Activated naive CD8-positive, alpha-beta T cell treated with anti-CD3 and anti-CD28 coated beads for 36 hours (primary cell): ENCODE results near the gene ACTBL2. TPM values are rescaled to one million over a fixed set of nuclear protein-coding genes. Genes with fewer than 3 reads are reported as not detected.

ENCODE experiments used
- DNase-seq: peaks from one replicate; pipeline ENCODE4 v3.0.0; 2021
- H3K27ac Mint-ChIP-seq: one replicate; pipeline ENCODE4 v1.8.0; 2022; ENCODE audit warnings: mild to moderate bottlenecking, moderate library complexity, mixed read lengths
- H3K27me3 Mint-ChIP-seq: one replicate; pipeline ENCODE4 v1.8.0; 2022; ENCODE audit warnings: mild to moderate bottlenecking, mixed read lengths
- H3K36me3 Mint-ChIP-seq: one replicate; pipeline ENCODE4 v1.8.0; 2021; ENCODE audit warnings: mild to moderate bottlenecking, mixed read lengths
- H3K4me1 Mint-ChIP-seq: one replicate; pipeline ENCODE4 v1.8.0; 2021; ENCODE audit warnings: mixed read lengths
- H3K4me3 Mint-ChIP-seq: one replicate; pipeline ENCODE4 v1.8.0; 2022; ENCODE audit warnings: mild to moderate bottlenecking, moderate library complexity, mixed read lengths
- H3K9me3 Mint-ChIP-seq: one replicate; pipeline ENCODE4 v1.8.0; 2022; ENCODE audit warnings: mixed read lengths
- total RNA-seq, 2 experiments: library from RNA; stranded (reverse); gene quantifications; one replicate each; pipeline ENCODE4 v1.2.3, GENCODE V29; 2021

ACTBL2 gene
- total RNA-seq, 2 experiments from 2014 or later = not detected

- H3K4me3 Mint-ChIP-seq = no peak overlapping the region
- H3K9me3 Mint-ChIP-seq = no peaks in the 10 kb centered on the region
- no peak overlapping the region for H3K27ac Mint-ChIP-seq
- H3K27me3 Mint-ChIP-seq = peaks cover 7% of the 10 kb centered on the region
- H3K36me3 Mint-ChIP-seq = no peaks in the 10 kb centered on the region
- no peaks in the 10 kb centered on the region for H3K4me1 Mint-ChIP-seq
- no peak for DNase-seq
These were observed 37.5 kb downstream of the ACTBL2 start for GRCh38 chr5:57445006-57445704.

- no peak overlapping the region for H3K4me3 Mint-ChIP-seq
- no peaks in the 10 kb centered on the region for H3K4me1 Mint-ChIP-seq
- H3K27me3 Mint-ChIP-seq = peaks cover 11% of the 10 kb centered on the region
- no peaks in the 10 kb centered on the region for H3K36me3 Mint-ChIP-seq
- no peak for DNase-seq
- no peaks in the 10 kb centered on the region for H3K9me3 Mint-ChIP-seq
- H3K27ac Mint-ChIP-seq = no peak overlapping the region
These were observed 40.4 kb downstream of the ACTBL2 start for GRCh38 chr5:57442080-57442839.

GRCh38 chr5:57441557-57441956, 41.1 kb downstream of the ACTBL2 start:
- Mint-ChIP-seq H3K4me3 (no peak overlapping the region), H3K9me3 (no peaks in the 10 kb centered on the region), H3K36me3 (no peaks in the 10 kb centered on the region), H3K27ac (no peak overlapping the region), H3K27me3 (peaks cover 11% of the 10 kb centered on the region), H3K4me1 (no peaks in the 10 kb centered on the region)
- DNase-seq = no peak

GRCh38 chr5:57439601-57440000, 43.0 kb downstream of the ACTBL2 start:
- H3K36me3 Mint-ChIP-seq = no peaks in the 10 kb centered on the region
- no peak overlapping the region for H3K4me3 Mint-ChIP-seq
- DNase-seq = no peak
- no peaks in the 10 kb centered on the region for H3K9me3 Mint-ChIP-seq
- H3K27ac Mint-ChIP-seq = no peak overlapping the region
- peaks cover 9% of the 10 kb centered on the region for H3K27me3 Mint-ChIP-seq
- H3K4me1 Mint-ChIP-seq = no peaks in the 10 kb centered on the region

- Mint-ChIP-seq H3K4me3 (no peak overlapping the region), H3K36me3 (no peaks in the 10 kb centered on the region)
- no peak for DNase-seq
These were observed 44.4 kb downstream of the ACTBL2 start for GRCh38 chr5:57437976-57438805.

GRCh38 chr5:57436586-57436985, 46.0 kb downstream of the ACTBL2 start:
- Mint-ChIP-seq H3K4me1 (no peaks in the 10 kb centered on the region), H3K27ac (no peak overlapping the region), H3K9me3 (no peaks in the 10 kb centered on the region), H3K4me3 (no peak overlapping the region), H3K27me3 (peaks cover 4% of the 10 kb centered on the region), H3K36me3 (no peaks in the 10 kb centered on the region)
- no peak for DNase-seq

More at GRCh38 chr5:57437976-57438805, 44.4 kb downstream of the ACTBL2 start:
- Mint-ChIP-seq H3K4me1 (no peaks in the 10 kb centered on the region), H3K27me3 (peaks cover 4% of the 10 kb centered on the region), H3K27ac (no peak overlapping the region), H3K9me3 (no peaks in the 10 kb centered on the region)

GRCh38 chr5:57435701-57436134, 46.9 kb downstream of the ACTBL2 start:
- Mint-ChIP-seq H3K4me1 (no peaks in the 10 kb centered on the region), H3K27me3 (peaks cover 4% of the 10 kb centered on the region), H3K36me3 (no peaks in the 10 kb centered on the region), H3K27ac (no peak overlapping the region), H3K9me3 (no peaks in the 10 kb centered on the region), H3K4me3 (no peak overlapping the region)
- no peak for DNase-seq

- no peak for DNase-seq
- Mint-ChIP-seq H3K27me3 (no peaks in the 10 kb centered on the region), H3K27ac (no peak overlapping the region), H3K9me3 (no peaks in the 10 kb centered on the region), H3K36me3 (no peaks in the 10 kb centered on the region), H3K4me3 (no peak overlapping the region), H3K4me1 (no peaks in the 10 kb centered on the region)
These were observed 47.9 kb downstream of the ACTBL2 start for GRCh38 chr5:57434683-57435082.

GRCh38 chr5:57434227-57434640, 48.4 kb downstream of the ACTBL2 start:
- no peak for DNase-seq
- Mint-ChIP-seq H3K4me1 (no peaks in the 10 kb centered on the region), H3K9me3 (no peaks in the 10 kb centered on the region), H3K27me3 (peaks cover 2% of the 10 kb centered on the region), H3K27ac (no peak overlapping the region), H3K36me3 (no peaks in the 10 kb centered on the region), H3K4me3 (no peak overlapping the region)

GRCh38 chr5:57432876-57433275, 49.7 kb downstream of the ACTBL2 start:
- Mint-ChIP-seq H3K27ac (no peak overlapping the region), H3K4me1 (no peaks in the 10 kb centered on the region), H3K36me3 (no peaks in the 10 kb centered on the region), H3K4me3 (no peak overlapping the region), H3K27me3 (peaks cover 4% of the 10 kb centered on the region), H3K9me3 (no peaks in the 10 kb centered on the region)
- DNase-seq = no peak

- no peak for DNase-seq
- H3K4me3 Mint-ChIP-seq = no peak overlapping the region
- H3K27ac Mint-ChIP-seq = no peak overlapping the region
- no peaks in the 10 kb centered on the region for H3K4me1 Mint-ChIP-seq
- H3K9me3 Mint-ChIP-seq = no peaks in the 10 kb centered on the region
- no peaks in the 10 kb centered on the region for H3K36me3 Mint-ChIP-seq
- H3K27me3 Mint-ChIP-seq = peaks cover 4% of the 10 kb centered on the region
These were observed 50.9 kb downstream of the ACTBL2 start for GRCh38 chr5:57431759-57432158.
